8988T (cell line): ENCODE measurements around the gene SPEM1.

ENCODE experiments used
- DNase-seq: peaks from one replicate; pipeline ENCODE4 v3.0.0; 2011

Gene SPEM1

GRCh38 chr17:7423679-7424078 is 3.6 kb downstream of the SPEM1 start:
- no peak for DNase-seq

GRCh38 chr17:7425316-7425715 is 5.2 kb downstream of the SPEM1 start, which contains the start of gene SPEM2:
TSS of gene SPEM2 (plus strand) at chr17:7425616. CDS start at chr17:7425689, 73 bp downstream.
- DNase-seq, result no peak

GRCh38 chr17:7425756-7426155 is 5.6 kb downstream of the SPEM1 start:
- no peak for DNase-seq

GRCh38 chr17:7426203-7426863 is 6.2 kb downstream of the SPEM1 start:
- no peak for DNase-seq

- DNase-seq, result no peak
Measured at GRCh38 chr17:7426896-7427489, 6.9 kb downstream of the SPEM1 start.

GRCh38 chr17:7427549-7427948 is 7.4 kb downstream of the SPEM1 start:
- DNase-seq, result no peak

- no peak for DNase-seq
Measured at GRCh38 chr17:7428557-7428956, 8.4 kb downstream of the SPEM1 start, which contains the start of gene SPEM3. TSS of gene SPEM3 (plus strand) at chr17:7428857. CDS start at chr17:7428903, 46 bp downstream.

- DNase-seq, result no peak
Measured at GRCh38 chr17:7429722-7430121, 9.6 kb downstream of the SPEM1 start.

GRCh38 chr17:7431231-7431630 is 11.1 kb downstream of the SPEM1 start:
- DNase-seq, result no peak

GRCh38 chr17:7432296-7432695 is 12.2 kb downstream of the SPEM1 start:
- no peak for DNase-seq

- DNase-seq, result no peak
Measured at GRCh38 chr17:7435676-7436555, 15.8 kb downstream of the SPEM1 start.

- peak; percentile 71 for DNase-seq
Measured at GRCh38 chr17:7436556-7437368, 16.6 kb downstream of the SPEM1 start.

- no peak for DNase-seq
Measured at GRCh38 chr17:7437369-7437863, 17.3 kb downstream of the SPEM1 start.

- DNase-seq, result no peak
Measured at GRCh38 chr17:7437950-7438614, 18.0 kb downstream of the SPEM1 start.

GRCh38 chr17:7438656-7439460 is 18.7 kb downstream of the SPEM1 start:
- no peak for DNase-seq

- DNase-seq, result no peak
Measured at GRCh38 chr17:7439462-7440112, 19.5 kb downstream of the SPEM1 start, which contains the start of gene FGF11. TSS of gene FGF11 (plus strand) at chr17:7439512. CDS start at chr17:7439621, 109 bp downstream.

GRCh38 chr17:7440113-7440833 is 20.1 kb downstream of the SPEM1 start:
- DNase-seq, result no peak

GRCh38 chr17:7440834-7441195 is 20.7 kb downstream of the SPEM1 start:
- DNase-seq, result no peak

- no peak for DNase-seq
Measured at GRCh38 chr17:7441266-7441665, 21.1 kb downstream of the SPEM1 start.

- DNase-seq, result no peak
Measured at GRCh38 chr17:7442142-7442541, 22.0 kb downstream of the SPEM1 start.
